Measurements from ENCODE around the gene VASN. TPM values are rescaled to one million over a fixed set of nuclear protein-coding genes. Genes with fewer than 3 reads are reported as not detected.
"Not testable (repeated sequence)": the region's sequence is repeated elsewhere in the genome, so short reads cannot be mapped to it uniquely, and the experiment has no call there.

The VASN gene
- total RNA-seq, result 4.3 TPM
- long read RNA-seq, partial matches to known transcripts, result 0 of 11 reads
- long read RNA-seq, other reads (novel, unspliced or antisense), result 9 of 11 reads

DNA sequence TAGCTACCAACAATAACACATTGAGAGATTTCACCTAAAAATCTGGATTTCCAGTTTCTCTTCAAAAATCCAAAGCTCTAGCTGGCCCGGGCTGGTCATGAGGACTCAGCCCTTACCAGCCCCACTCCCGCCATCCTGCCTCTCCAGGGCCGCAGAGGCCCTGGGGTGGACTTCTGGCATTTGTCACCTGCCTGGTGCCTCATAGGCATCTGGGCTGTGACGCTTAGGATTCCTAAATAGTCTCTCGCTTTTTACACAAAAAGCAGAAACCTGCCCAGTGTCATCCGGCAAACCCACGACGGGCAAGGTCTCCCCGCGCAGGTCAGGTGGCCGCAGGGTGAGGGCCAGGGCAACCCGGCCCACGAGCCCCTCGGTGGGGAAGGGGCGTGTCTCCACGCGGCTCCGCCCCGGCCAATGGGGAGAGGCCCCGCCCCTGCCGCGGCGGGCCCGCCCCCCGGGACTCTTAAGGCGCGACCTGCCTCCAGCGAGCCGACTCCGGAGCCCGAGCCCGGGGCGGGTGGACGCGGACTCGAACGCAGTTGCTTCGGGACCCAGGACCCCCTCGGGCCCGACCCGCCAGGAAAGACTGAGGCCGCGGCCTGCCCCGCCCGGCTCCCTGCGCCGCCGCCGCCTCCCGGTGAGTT lies at the start of gene VASN:
Gene VASN, plus strand, starts transcription at position 492 of the 644 bp plus-strand sequence. CDS start 9,030 bp downstream, outside the sequence.
- ATAC-seq, result peak; percentile 78
- intact Hi-C loops (cut with micrococcal nuclease), result no loop called here
- DNase-seq, result peak; percentile 91

DNA sequence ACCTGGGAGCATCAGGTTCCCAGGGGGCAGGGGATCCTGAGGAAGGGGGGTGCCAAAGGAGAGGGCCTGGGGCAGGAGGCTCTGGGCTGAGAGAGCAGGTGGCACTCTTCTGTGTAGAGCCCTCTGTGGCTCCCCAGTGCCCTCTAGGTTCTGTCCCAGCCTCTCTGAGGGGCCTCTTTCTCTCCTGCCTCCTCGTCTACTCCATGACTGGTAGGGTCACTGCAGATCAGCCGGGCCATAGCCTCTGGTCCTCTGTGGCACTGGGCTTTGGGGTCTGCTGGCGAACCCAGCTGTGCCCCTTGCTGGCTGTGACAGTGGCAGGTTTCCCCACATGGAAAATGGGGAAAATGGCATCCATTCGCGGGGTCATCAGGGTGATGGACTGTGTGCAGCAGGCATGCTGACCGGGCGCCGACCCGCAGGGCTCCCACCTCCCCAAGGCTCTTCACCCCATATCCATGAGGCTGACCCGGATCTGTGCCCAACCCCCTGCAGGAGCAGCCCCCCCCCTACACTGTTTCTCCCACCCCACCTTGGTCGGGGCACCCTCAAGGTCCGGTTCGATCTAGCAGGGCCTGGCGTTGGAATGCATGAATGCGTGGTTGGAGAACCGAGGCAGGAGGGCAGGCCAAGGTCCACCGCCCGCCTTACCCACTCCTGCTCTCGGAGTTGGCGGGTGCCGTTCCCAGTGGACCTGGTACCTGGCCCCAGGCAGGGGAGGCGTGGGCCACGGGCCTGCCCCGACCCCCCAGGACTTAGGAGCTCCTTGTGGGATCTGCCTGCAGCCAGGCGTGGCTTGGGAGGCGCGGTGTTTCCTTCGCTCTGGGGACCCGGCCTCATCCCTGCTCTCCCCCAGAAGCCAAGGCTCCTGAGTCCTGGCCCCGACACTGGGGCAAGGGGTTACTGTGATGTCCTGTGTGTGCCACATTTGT lies 49.3 kb upstream of the VASN start:
- ATAC-seq (no peak), DNase-seq (no peak)
- intact Hi-C loops (cut with micrococcal nuclease), result no loop called here

DNA sequence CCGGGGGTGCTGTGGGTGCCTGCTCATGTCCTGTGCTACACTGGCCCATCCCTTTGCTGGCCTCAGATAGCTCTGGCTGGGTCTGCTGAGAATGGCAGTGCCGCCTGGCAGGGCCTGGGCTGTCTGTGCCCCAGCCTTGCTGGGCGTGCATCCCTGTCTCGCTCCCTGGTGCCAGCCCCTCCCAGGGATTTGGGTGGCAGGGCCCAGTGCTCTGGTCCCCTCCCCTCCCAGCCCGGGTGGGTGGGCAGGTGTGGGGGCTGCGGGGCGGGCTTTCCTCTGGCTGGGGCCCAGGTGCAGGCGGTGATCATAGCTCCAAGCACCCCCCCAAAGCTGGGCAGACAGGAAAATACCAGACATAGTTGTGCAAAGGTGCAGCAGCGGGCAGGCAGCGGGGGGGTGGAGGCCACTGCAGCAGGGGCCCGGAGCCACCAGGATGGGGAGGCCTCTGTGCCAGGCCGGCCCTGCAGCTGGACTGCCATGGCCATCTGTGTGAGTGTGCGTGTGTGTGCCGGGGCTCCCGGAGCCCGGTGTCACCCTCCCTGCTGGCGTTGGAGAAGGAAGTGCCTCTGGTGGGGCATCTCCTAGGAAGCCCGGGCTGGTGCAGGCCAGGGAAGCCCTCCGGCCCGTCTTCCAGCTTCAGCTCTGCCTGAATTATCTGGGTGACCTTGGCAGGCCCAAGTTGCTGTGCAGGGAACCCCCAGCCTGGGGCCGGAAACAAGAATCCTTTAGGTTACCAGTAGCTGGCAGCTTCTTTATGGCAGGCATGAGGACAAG lies 48.4 kb upstream of the VASN start:
- peak; percentile 61 for DNase-seq
- ATAC-seq, result peak; percentile 44
- intact Hi-C loops (cut with micrococcal nuclease), result no loop called here

DNA sequence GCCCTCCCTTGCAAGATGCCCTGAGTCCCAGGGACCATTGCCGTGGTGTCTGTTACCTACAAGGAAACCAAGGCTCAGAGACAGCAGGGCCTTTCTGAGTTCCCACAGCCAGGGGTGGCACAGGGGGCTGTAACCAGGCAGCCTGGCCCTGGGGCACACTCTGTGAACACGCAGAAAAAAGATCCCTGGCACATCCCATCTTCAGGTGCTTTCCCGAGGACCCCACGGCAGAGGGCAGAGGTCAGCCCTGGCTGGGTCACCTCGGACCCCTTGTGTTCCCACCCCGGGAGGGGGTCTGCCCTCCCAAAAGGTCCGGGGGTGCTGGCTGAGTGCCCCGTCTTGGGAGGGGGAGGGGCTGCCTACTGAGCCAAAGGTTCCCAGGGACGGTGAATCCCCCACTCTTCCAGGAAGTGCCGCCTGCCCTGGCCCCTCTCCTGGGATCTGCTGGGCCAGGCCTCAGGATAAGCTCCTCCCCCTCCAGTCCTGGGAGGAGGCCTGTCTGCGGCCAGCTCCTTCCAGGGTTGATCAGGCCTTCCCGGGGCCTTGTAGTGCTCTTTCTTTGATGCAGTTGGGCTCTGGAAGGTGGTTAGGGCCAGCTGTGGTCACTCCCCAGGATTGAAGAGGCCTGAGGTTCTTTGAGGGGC lies 47.7 kb upstream of the VASN start:
- DNase-seq (peak; percentile 79), ATAC-seq (peak; percentile 53)
- intact Hi-C loops (cut with micrococcal nuclease), result no loop called here

DNA sequence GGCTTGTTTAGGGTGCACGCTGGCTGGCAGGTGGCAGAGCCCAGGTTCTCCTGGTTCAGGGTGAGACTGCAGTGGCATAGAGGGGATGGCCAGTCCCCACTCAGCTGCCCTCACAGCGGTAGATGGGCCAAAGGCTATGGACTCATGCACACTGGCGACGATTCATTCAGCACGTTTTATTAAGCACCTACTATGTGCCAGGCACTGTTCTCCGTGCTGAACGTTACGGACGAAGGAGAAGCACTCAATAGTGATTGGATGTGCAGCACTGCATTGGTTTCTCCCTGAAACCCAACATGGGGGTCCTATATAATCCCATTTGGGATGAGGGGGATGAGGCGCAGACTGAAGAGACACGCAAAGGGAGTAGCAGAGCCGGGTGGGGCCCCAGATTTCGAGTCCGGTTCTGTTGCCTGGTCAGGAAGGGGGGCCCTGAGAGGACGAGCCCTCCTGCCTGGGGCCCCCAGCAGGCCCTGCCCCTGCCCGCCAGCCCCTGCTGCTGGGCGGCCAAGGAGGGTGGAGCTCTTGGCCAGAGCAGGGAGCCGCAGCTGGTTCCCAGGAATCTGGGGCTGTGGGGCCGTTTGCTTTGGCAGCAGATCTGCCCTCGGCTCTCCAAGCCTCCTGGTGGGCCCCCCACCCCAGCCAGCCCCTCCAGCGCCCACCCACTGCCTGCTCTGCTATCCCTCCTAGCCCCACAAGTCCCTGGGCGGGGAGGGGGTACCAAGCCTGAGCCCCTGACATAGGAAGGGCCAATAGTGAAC lies 47.0 kb upstream of the VASN start:
- no peak for DNase-seq
- intact Hi-C loops (cut with micrococcal nuclease), result no loop called here
- ATAC-seq, result no peak

DNA sequence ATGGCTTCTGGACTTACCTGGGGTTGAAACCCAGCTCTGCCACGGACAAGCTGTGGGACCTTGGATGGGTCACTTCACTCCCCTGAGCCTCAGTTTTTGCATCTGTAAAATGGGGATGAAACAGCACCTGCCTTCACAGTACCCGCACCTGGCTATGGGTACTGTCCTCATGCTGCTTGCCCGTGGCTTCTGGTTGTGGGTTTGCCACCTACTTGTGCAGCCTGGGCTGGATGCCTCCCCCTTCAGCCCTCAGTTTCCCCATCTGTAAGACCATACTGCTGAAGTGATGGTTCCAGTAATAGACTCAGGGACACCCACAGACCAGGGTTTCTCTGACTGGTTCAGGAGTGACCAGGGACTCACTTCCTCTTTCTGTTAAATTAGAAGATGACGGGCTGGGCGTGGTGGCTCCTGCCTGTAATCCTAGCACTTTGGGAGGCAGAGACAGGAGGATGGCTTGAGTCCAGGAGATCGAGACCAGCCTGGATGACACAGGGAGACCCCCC lies 46.3 kb upstream of the VASN start:
- DNase-seq (no peak), ATAC-seq (no peak)
- intact Hi-C loops (cut with micrococcal nuclease), result no loop called here

DNA sequence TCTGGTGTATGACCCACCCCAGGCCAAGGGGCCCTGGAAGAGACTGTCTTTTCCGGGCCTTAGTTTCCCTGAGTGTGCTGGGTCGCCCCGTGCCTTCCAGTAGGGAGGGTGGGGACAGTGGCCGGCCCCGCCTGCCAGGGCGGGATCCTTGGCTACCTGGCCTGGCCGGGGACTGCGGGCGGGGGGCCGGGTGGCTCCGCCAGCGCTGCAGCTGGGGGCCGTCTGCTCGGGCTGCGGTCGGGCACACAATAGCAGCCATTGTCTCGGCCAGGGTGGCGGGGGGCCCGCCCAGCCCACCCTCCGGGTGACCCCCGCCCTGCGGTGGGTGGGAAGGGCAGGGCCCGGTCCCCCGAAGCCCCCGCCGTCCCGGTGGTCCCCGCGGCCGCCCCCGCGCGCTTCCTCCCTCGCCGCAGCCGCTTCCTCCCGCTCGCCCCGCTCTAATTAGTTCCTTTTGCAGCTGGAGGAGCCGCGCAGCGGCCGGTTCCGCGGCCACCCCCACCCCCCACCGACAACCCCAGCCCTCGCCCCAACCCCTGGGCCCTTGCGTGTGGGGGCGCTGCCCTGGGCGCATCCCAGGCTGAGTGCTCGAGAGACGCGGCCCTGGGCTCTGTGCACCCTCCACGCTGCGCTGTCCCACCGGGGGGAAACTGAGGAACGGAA lies 44.1 kb upstream of the VASN start:
- no peak for DNase-seq
- peak; percentile 1 for ATAC-seq
- intact Hi-C loops (cut with micrococcal nuclease), result no loop called here

DNA sequence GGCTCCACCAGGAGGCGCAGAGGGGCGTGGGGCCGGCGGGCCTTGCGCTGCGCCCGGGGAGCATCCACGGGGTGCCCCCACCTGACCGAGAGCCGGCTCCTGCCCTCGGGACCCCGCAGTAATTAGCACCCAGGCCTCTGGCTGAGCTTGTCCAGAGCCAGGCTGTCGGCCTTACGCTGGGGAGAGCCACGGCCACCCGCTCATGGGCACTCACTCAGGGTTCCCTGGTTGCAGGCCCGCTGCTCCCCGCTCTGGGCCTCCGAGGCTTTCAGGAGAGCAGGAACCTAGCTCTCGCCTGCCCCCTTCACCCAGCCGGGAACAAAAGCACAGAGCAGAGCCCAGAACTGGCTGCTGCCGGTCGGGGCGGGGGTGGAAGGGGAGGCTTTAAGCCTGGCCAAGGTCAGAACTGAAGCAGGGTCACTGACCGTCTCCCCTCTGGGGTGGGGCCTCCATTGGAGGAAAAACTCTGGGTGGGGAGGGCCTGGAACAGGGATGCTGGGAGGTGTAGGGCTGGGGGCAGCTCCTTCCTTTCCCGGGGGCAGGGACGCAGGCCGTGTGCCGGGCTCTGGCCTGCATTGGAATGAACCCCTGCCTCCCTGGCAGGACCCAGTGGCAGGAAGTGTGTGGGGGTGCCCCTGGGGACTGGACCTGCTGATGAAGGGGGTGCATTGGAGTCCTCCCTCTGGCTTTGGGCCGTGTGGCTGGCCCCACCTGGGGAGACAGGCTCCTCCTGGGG lies 43.4 kb upstream of the VASN start:
- ATAC-seq, result peak; percentile 81
- intact Hi-C loops (cut with micrococcal nuclease), result no loop called here

DNA sequence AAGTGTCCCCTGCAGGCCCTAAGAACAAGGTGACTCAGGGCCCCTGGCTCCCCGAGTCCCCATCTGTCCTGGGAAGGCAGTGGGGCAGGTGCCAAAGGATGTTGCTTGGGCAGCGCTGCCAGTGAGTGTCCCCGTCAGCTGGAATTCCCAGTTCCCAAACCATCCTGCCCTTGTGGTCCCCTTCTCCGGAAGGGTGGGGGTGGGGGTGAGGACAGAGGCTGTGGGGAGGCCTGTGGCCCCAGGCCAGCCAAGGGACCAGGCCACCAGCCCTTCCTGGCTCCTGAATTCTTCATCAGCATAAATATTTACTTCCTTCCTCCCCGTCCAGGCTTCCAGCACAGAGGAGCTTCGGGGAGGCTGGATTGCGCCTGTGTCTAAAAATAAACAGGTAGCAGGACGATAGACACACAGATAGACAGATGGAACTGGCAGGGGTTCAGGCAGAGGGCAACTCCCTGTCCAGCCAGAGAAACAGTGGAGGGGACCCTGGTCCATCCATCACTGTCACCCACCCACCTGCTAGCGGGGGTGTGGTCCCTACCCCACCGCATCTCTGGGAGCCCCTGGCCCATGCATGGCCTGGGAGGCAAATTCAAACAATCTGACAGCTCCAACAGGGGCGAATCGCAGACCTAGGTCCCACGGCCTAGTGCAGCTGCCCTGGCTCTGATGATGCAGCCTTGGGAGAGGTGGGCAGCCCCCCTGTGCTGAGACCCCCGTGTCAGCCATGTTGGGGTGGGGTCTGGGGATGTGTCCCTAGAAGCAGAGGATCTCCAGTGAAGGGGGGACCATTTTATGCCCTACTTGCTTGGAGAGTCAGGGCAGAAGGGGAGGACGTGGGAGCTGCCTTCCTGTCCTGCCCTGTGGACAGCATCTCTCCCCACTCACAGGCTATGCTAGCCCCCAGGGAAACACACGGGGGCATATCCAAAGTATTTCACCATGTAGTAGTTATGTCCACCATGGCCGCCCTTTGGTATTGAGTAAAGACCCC lies 42.6 kb upstream of the VASN start:
- DNase-seq (peak; percentile 61), ATAC-seq (peak; percentile 63)

More for the DNA sequence above, 43.4 kb upstream of the VASN start:
- DNase-seq, result peak; percentile 87

DNA sequence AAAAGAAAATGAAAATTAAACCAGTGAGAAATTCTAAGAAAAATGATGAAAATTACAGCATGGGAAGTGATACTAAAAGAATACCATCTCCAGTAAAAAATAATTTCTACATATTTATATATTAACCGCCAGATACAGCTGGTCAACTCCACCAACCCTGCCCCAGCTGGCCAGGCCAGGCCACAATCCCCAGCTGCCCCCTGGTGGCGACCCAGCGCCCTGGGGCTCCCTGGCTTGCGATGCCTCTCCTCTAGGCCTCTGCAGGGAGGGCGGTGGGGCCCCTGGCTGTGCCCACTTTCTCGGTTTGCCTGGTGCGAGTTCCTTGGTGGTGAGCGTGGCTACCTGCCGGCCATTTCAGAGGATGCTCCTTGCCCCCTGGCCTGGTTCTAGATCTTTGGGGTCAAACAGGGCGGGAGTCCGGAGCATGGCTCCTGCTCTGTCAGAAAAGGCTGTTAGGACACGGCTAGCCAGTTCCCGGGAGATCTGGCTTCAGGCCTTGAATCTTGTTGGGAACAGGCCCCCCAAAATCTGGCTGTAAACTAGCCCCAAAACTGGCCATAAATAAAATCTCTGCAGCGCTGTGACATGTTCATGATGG lies 41.3 kb upstream of the VASN start:
- intact Hi-C loops (cut with micrococcal nuclease), result loop anchor here (5.0 kb wide), 1 partner anchor 43 kb away; no protein-coding TSS in a partner anchor
- ATAC-seq (peak; percentile 61), DNase-seq (peak; percentile 92)

More for the DNA sequence above, 42.6 kb upstream of the VASN start:
- intact Hi-C loops (cut with micrococcal nuclease), result no loop called here

DNA sequence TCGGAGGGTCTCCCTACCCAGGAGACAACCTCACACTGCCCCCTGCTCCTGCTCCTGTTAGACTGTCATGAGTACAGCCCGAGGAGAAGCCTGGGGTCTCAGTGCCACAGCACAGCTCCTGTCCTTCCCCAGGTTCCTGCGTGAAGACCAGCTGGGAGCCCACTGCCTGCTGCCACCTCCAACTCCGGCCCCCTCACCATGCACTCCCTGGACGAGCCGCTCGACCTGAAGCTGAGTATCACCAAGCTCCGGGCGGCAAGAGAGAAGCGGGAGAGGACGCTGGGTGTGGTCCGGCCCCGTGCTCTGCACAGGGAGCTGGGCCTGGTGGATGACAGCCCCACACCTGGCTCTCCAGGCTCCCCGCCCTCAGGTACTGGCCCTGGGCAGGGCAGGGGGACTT lies 39.6 kb upstream of the VASN start:
- intact Hi-C loops (cut with micrococcal nuclease), result loop anchor here (5.0 kb wide), 1 partner anchor 45 kb away; no protein-coding TSS in a partner anchor
- ATAC-seq, result no peak
- no peak for DNase-seq

DNA sequence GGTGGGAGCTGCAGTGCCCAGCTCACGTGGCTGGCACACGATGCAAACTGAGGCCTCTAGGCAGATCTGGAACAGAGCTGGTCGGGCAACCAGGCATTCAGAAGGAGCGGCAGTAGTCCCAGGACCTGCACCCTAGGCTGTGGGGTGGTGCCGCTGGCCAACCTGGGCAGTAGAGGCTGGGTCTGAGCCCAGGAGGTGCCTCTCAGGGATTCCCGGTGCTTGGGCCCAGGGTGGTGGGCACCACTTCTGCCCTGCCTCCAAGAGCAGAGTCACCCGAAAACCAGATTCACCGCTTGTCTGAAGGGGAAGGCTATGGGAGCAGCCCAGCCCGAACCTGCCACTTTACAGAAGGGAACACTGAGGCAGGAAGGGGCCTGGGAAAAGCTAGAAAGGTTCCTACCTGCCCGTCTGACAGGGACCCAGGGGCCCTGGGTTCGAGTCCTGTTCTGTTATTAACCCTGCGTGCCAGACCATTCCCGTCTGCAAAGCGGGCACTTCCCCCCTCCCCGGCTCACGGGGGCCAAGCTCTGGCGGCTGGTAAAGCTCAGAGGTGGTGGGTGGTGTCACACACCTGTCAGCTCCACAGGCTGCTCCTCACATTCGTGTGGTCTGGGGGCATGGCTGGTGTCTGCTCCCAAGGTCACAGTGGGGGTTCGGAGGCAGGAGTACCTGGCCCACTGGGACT lies 38.9 kb upstream of the VASN start:
- no peak for DNase-seq
- intact Hi-C loops (cut with micrococcal nuclease), result loop anchor here (5.0 kb wide), 1 partner anchor 45 kb away; no protein-coding TSS in a partner anchor
- ATAC-seq, result no peak

DNA sequence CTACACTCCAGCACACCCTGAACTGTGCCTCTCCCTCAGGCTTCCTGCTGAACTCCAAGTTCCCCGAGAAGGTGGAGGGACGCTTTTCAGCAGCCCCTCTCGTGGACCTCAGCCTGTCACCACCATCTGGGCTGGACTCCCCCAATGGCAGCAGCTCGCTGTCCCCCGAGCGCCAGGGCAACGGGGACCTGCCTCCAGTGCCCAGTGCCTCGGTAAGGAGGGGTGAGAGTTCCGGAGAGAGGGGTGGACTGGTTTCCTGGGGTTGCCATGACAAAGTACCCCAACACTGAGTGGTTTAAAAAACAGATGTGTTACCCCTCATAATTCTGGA lies 38.4 kb upstream of the VASN start:
- intact Hi-C loops (cut with micrococcal nuclease), result loop anchor here (5.0 kb wide), 1 partner anchor 46 kb away; no protein-coding TSS in a partner anchor
- no peak for ATAC-seq
- DNase-seq, result no peak

DNA sequence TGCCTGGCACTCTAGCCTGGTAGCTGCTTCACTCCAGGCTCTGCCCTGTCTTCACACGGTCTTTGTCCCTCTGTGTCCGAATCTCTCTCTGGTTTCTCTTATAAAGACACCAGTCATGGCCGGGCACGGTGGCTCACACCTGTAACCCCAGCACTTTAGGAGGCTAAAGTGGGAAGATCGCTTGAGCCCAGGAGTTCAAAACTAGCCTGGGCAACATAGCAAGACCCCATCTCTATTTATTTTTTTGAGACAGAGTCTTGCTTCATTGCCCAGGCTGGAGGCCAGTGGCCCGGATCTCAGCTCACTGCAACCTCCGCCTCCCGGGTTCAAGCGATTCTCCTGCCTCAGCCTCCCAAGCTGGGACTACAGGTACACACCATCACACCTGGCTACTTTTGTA lies 37.9 kb upstream of the VASN start:
- not testable (repeated sequence) for ATAC-seq, DNase-seq
- intact Hi-C loops (cut with micrococcal nuclease), result loop anchor here (5.0 kb wide), 1 partner anchor 46 kb away; no protein-coding TSS in a partner anchor
